ENCODE measurements around the gene METTL24.
"Not testable (repeated sequence)": the region's sequence is repeated elsewhere in the genome, so short reads cannot be mapped to it uniquely, and the experiment has no call there.

The METTL24 gene

GRCh38 chr6:110256366-110256765 is 101.8 kb downstream of the METTL24 start:
- no peak for DNase-seq (ENCODE audit: low spot score)

GRCh38 chr6:110255211-110255750 is 102.9 kb downstream of the METTL24 start:
- no peak for DNase-seq (ENCODE audit: low spot score)

GRCh38 chr6:110250838-110251237 is 107.3 kb downstream of the METTL24 start:
- DNase-seq (ENCODE audit: low spot score): no peak

- no peak for DNase-seq (ENCODE audit: low spot score)
These were observed 108.1 kb downstream of the METTL24 start for GRCh38 chr6:110250058-110250457.

- no peak for DNase-seq (ENCODE audit: low spot score)
These were observed 111.1 kb downstream of the METTL24 start for GRCh38 chr6:110246900-110247546.

- DNase-seq (ENCODE audit: low spot score): no peak
These were observed 111.8 kb downstream of the METTL24 start for GRCh38 chr6:110246378-110246777.

- DNase-seq (ENCODE audit: low spot score): not testable (repeated sequence)
These were observed 113.5 kb downstream of the METTL24 start for GRCh38 chr6:110244621-110245020.

GRCh38 chr6:110239526-110240274 is 118.4 kb downstream of the METTL24 start:
- DNase-seq (ENCODE audit: low spot score): no peak

GRCh38 chr6:110236007-110236406 is 122.1 kb downstream of the METTL24 start:
- not testable (repeated sequence) for DNase-seq (ENCODE audit: low spot score)

GRCh38 chr6:110233770-110234374 is 124.3 kb downstream of the METTL24 start:
- DNase-seq (ENCODE audit: low spot score): no peak

- no peak for DNase-seq (ENCODE audit: low spot score)
These were observed 125.7 kb downstream of the METTL24 start for GRCh38 chr6:110232450-110232849.

GRCh38 chr6:110226261-110226660 is 131.9 kb downstream of the METTL24 start:
- no peak for DNase-seq (ENCODE audit: low spot score)

- no peak for DNase-seq (ENCODE audit: low spot score)
These were observed 136.4 kb downstream of the METTL24 start for GRCh38 chr6:110221738-110222137.

GRCh38 chr6:110217266-110217665 is 140.9 kb downstream of the METTL24 start:
- DNase-seq (ENCODE audit: low spot score): no peak

GRCh38 chr6:110216140-110216539 is 142.0 kb downstream of the METTL24 start:
- no peak for DNase-seq (ENCODE audit: low spot score)

- no peak for DNase-seq (ENCODE audit: low spot score)
These were observed 143.8 kb downstream of the METTL24 start for GRCh38 chr6:110214338-110214737.

- no peak for DNase-seq (ENCODE audit: low spot score)
These were observed 146.4 kb downstream of the METTL24 start for GRCh38 chr6:110211753-110212152.

- DNase-seq (ENCODE audit: low spot score): no peak
These were observed 150.5 kb downstream of the METTL24 start for GRCh38 chr6:110207652-110208051.

- DNase-seq (ENCODE audit: low spot score): no peak
These were observed 156.8 kb downstream of the METTL24 start for GRCh38 chr6:110201151-110201884.

GRCh38 chr6:110198561-110198960 is 159.6 kb downstream of the METTL24 start:
- DNase-seq (ENCODE audit: low spot score): no peak

- no peak for DNase-seq (ENCODE audit: low spot score)
These were observed 161.3 kb downstream of the METTL24 start for GRCh38 chr6:110196874-110197273.

- no peak for DNase-seq (ENCODE audit: low spot score)
These were observed 162.5 kb downstream of the METTL24 start for GRCh38 chr6:110195639-110196038.

All from CD4-positive, alpha-beta T cell treated with Interleukin-6 at 100 ng/mL for 8 hours (primary cell).